CD14-positive monocyte (primary cell): ENCODE results near the gene NBAS. TPM values are rescaled to one million over a fixed set of nuclear protein-coding genes. Genes with fewer than 3 reads are reported as not detected.

Source experiments
- DNase-seq, 3 donors: peaks; one replicate each; pipeline ENCODE4 v3.0.0-alpha.2; 2011 to 2022
- H2AFZ ChIP-seq: 2 replicates; pipeline ENCODE4 v1.6.0; 2012; ENCODE audit warnings: mild to moderate bottlenecking, low read depth, low read length, inconsistent platforms; ENCODE audit not compliant: insufficient read depth, poor library complexity, severe bottlenecking
- H3K27ac ChIP-seq, 2 donors: 1 replicate in 1 of 2; 2 replicates in 1 of 2; pipeline ENCODE4 v1.5.1; 2012 to 2013; ENCODE audit warnings: low read length in 2 of 2, control low read depth in 1 of 2, inconsistent platforms in 1 of 2, low read depth in 1 of 2, mild to moderate bottlenecking in 1 of 2
- H3K27me3 ChIP-seq, 2 donors: one replicate each; pipeline versions ENCODE4 v1.6.0 to v1.6.1; 2011 to 2013; ENCODE audit warnings: low read length in 2 of 2; ENCODE audit not compliant: control insufficient read depth in 2 of 2, insufficient read depth in 2 of 2
- H3K36me3 ChIP-seq, 2 donors: replicated peaks in 1 of 2; 1 replicate in 1 of 2; 2 replicates in 1 of 2; pipeline versions ENCODE4 v1.5.1 to v1.6.1; 2012 to 2013; ENCODE audit warnings: low read length in 2 of 2, control low read depth in 1 of 2, inconsistent platforms in 1 of 2, mild to moderate bottlenecking in 1 of 2; ENCODE audit not compliant: insufficient read depth in 2 of 2, control insufficient read depth in 1 of 2
- H3K4me1 ChIP-seq, 2 donors: 1 replicate in 1 of 2; 2 replicates in 1 of 2; pipeline versions ENCODE4 v1.5.1 to v1.6.1; 2012 to 2013; ENCODE audit warnings: low read length in 2 of 2, control low read depth in 1 of 2, inconsistent platforms in 1 of 2, mild to moderate bottlenecking in 1 of 2, moderate library complexity in 1 of 2; ENCODE audit not compliant: insufficient read depth in 2 of 2, control insufficient read depth in 1 of 2
- H3K4me2 ChIP-seq: replicated peaks from 2 replicates; pipeline ENCODE3; 2012; ENCODE audit warnings: low read length, moderate library complexity, mild to moderate bottlenecking; ENCODE audit not compliant: poor library complexity, severe bottlenecking; ENCODE audit errors: extremely low read depth
- H3K4me3 ChIP-seq, 3 experiments: fragments of 200-600 bp in 1 of 3; sonication (generic) in 1 of 3; replicated peaks in 1 of 3; 1 replicate in 2 of 3; 2 replicates in 1 of 3; pipeline ENCODE4 v1.5.1; 2011 to 2013; ENCODE audit warnings: low read length in 3 of 3, mild to moderate bottlenecking in 3 of 3, control low read depth in 2 of 3, low read depth in 2 of 3, inconsistent platforms in 1 of 3, moderate library complexity in 1 of 3
- H3K79me2 ChIP-seq: 2 replicates; pipeline ENCODE4 v1.6.0; 2012; ENCODE audit warnings: mild to moderate bottlenecking, control low read depth, inconsistent platforms, low read length, moderate library complexity; ENCODE audit not compliant: insufficient read depth
- H3K9ac ChIP-seq: 2 replicates; pipeline ENCODE4 v1.6.0; 2017; ENCODE audit warnings: low read length, mild to moderate bottlenecking; ENCODE audit not compliant: insufficient read depth, poor library complexity, severe bottlenecking
- H3K9me3 ChIP-seq, 2 donors: replicated peaks in 1 of 2; 1 replicate in 1 of 2; 2 replicates in 1 of 2; pipeline versions ENCODE4 v1.5.1 to v1.6.1; 2012 to 2013; ENCODE audit warnings: low read length in 2 of 2, control low read depth in 1 of 2; ENCODE audit not compliant: control insufficient read depth in 1 of 2, insufficient read depth in 1 of 2
- H4K20me1 ChIP-seq: 2 replicates; pipeline ENCODE4 v1.6.0; 2012; ENCODE audit warnings: mild to moderate bottlenecking, low read length, control low read depth, moderate library complexity; ENCODE audit not compliant: insufficient read depth
- H3K27ac Mint-ChIP-seq, 7 donors: one replicate each; pipeline ENCODE4 v1.8.0; 2020; ENCODE audit warnings: mild to moderate bottlenecking in 7 of 7, mixed read lengths in 7 of 7, moderate library complexity in 6 of 7, inconsistent platforms in 2 of 7
- H3K27me3 Mint-ChIP-seq, 3 donors: one replicate each; pipeline ENCODE4 v1.8.0; 2021 to 2022; ENCODE audit warnings: low read depth in 3 of 3, mild to moderate bottlenecking in 3 of 3, mixed read lengths in 3 of 3, moderate library complexity in 3 of 3, inconsistent platforms in 1 of 3
- H3K36me3 Mint-ChIP-seq, 2 donors: one replicate each; pipeline ENCODE4 v1.8.0; 2020; ENCODE audit warnings: mixed read lengths in 2 of 2, inconsistent platforms in 1 of 2, mild to moderate bottlenecking in 1 of 2
- H3K4me1 Mint-ChIP-seq: one replicate; pipeline ENCODE4 v1.8.0; 2020; ENCODE audit warnings: mild to moderate bottlenecking, mixed read lengths
- H3K4me3 Mint-ChIP-seq, 2 donors: one replicate each; pipeline ENCODE4 v1.8.0; 2020; ENCODE audit warnings: mild to moderate bottlenecking in 2 of 2, mixed read lengths in 2 of 2, moderate library complexity in 1 of 2
- H3K9me3 Mint-ChIP-seq, 7 donors: one replicate each; pipeline ENCODE4 v1.8.0; 2020 to 2022; ENCODE audit warnings: mixed read lengths in 7 of 7, mild to moderate bottlenecking in 6 of 7, moderate library complexity in 6 of 7, inconsistent platforms in 2 of 7
- WGBS: methylation state at CpG from one replicate; pipeline ENCODE4 v1.1.5; 2013; ENCODE audit warnings: missing lambda C conversion rate; ENCODE audit not compliant: insufficient coverage; 5-methylcytosine and 5-hydroxymethylcytosine counted together
- intact Hi-C, 2 donors: fragments of 100-400 bp; cut with micrococcal nuclease; formaldehyde crosslinking; loops; one replicate each; pipeline versions ENCODE4 v1.15.0 to v1.15.1; 2023
- polyA plus RNA-seq, 3 donors: library from polyadenylated mRNA; depleted of rRNA in 1 of 3; unstranded in 2 of 3; stranded (reverse) in 1 of 3; fragments of 300-500 nt in 2 of 3; fragments of >200 nt in 1 of 3; fragmentation: Illumina TruSeq in 2 of 3; gene quantifications; 1 replicate in 2 of 3; 2 replicates in 1 of 3; pipeline ENCODE4 v1.2.3, GENCODE V29; 2012 to 2021
- TF ChIP-seq, protein P1 (sequence below): fragments of 200-600 bp; IDR thresholded peaks from one replicate; pipeline ENCODE4 v1.8.0; 2022; ENCODE audit warnings: antibody characterized with exemption, mild to moderate bottlenecking

The NBAS gene
- polyA plus RNA-seq, 3 donors = 8.9 to 10.9 (median 8.9) TPM

- Histone ChIP-seq H3K9ac (no peak overlapping the region), H3K27me3 (no peaks in the 10 kb centered on the region), H4K20me1 (no peaks in the 10 kb centered on the region), H3K9me3 (no peaks in the 10 kb centered on the region), H3K27ac (no peak overlapping the region), H2AFZ (no peak overlapping the region), H3K4me1 (no peaks in the 10 kb centered on the region), H3K36me3 (peaks cover 29 to 86% of the 10 kb centered on the region in 2 donors), H3K4me3 (no peak overlapping the region), H3K4me2 (no peak overlapping the region), H3K79me2 (no peaks in the 10 kb centered on the region)
- no peaks in the 10 kb centered on the region for H3K27me3 Mint-ChIP-seq
- DNase-seq = no peak
- peaks cover 55 to 71% of the 10 kb centered on the region in 2 donors for H3K36me3 Mint-ChIP-seq
- TF ChIP-seq, protein P1, sequence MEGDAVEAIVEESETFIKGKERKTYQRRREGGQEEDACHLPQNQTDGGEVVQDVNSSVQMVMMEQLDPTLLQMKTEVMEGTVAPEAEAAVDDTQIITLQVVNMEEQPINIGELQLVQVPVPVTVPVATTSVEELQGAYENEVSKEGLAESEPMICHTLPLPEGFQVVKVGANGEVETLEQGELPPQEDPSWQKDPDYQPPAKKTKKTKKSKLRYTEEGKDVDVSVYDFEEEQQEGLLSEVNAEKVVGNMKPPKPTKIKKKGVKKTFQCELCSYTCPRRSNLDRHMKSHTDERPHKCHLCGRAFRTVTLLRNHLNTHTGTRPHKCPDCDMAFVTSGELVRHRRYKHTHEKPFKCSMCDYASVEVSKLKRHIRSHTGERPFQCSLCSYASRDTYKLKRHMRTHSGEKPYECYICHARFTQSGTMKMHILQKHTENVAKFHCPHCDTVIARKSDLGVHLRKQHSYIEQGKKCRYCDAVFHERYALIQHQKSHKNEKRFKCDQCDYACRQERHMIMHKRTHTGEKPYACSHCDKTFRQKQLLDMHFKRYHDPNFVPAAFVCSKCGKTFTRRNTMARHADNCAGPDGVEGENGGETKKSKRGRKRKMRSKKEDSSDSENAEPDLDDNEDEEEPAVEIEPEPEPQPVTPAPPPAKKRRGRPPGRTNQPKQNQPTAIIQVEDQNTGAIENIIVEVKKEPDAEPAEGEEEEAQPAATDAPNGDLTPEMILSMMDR = no peak
- WGBS = 100% methylated on average over 1 of the region's 1 CpG
- H3K9me3 Mint-ChIP-seq = no peaks in the 10 kb centered on the region
- intact Hi-C loops = no loop called here
- no peak overlapping the region for H3K27ac Mint-ChIP-seq
- no peak overlapping the region for H3K4me3 Mint-ChIP-seq
- H3K4me1 Mint-ChIP-seq = no peaks in the 10 kb centered on the region
Measured at GRCh38 chr2:15460112-15460620, 101.0 kb downstream of the NBAS start.

GRCh38 chr2:15458277-15458676 lies 102.9 kb downstream of the NBAS start:
- no peak overlapping the region for H3K4me3 Mint-ChIP-seq
- H3K9me3 ChIP-seq = no peaks in the 10 kb centered on the region
- TF ChIP-seq, protein P1 = no peak
- H3K79me2 ChIP-seq = no peaks in the 10 kb centered on the region
- H3K36me3 ChIP-seq = peaks cover 25 to 84% of the 10 kb centered on the region in 2 donors
- no peaks in the 10 kb centered on the region for H3K4me1 Mint-ChIP-seq
- DNase-seq = no peak
- H3K4me2 ChIP-seq = no peak overlapping the region
- H3K27ac ChIP-seq = no peak overlapping the region
- 100% methylated on average over 1 of the region's 2 CpGs for WGBS
- H3K4me3 ChIP-seq = no peak overlapping the region
- H2AFZ ChIP-seq = no peak overlapping the region
- H3K27ac Mint-ChIP-seq = no peak overlapping the region
- no peaks in the 10 kb centered on the region for H4K20me1 ChIP-seq
- H3K4me1 ChIP-seq = no peaks in the 10 kb centered on the region
- H3K36me3 Mint-ChIP-seq = peaks cover 46 to 64% of the 10 kb centered on the region in 2 donors
- no peak overlapping the region for H3K9ac ChIP-seq
- H3K27me3 ChIP-seq = no peaks in the 10 kb centered on the region
- intact Hi-C loops = no loop called here
- H3K9me3 Mint-ChIP-seq = no peaks in the 10 kb centered on the region
- H3K27me3 Mint-ChIP-seq = no peaks in the 10 kb centered on the region
